Panc1 (cell line): ENCODE measurements around the gene SPTA1. TPM values are rescaled to one million over a fixed set of nuclear protein-coding genes. Genes with fewer than 3 reads are reported as not detected.

ENCODE experiments used
- ATAC-seq: fragments of 200-7000 bp; cut with Tn5 transposase; 2 replicates; pipeline ENCODE4 v1.9.1; 2020; ENCODE audit warnings: mild to moderate bottlenecking, moderate library complexity
- BruUV-seq: library from RNA; stranded (reverse); fragments of 400-500 nt; replicated peaks from 2 replicates; lab custom pipeline; 2021; lab: Mats Ljungman, UMichigan
- CTCF ChIA-PET: fragments of 300-600 bp; sonication (Branson Sonifier 250); formaldehyde crosslinking; loops from one replicate; lab custom pipeline; 2022; ENCODE audit warnings: antibody characterized with exemption; lab: Charles Lee
- POLR2A ChIA-PET: fragments of 300-600 bp; sonication (Branson Sonifier 250); formaldehyde crosslinking; loops from one replicate; lab custom pipeline; 2022; ENCODE audit warnings: antibody characterized with exemption; lab: Charles Lee
- DNase-seq: peaks from one replicate; pipeline ENCODE4 v3.0.0-alpha.2; 2010; ENCODE audit warnings: low read depth, low spot score
- H3K27ac ChIP-seq: 2 replicates; pipeline ENCODE4 v1.5.1; 2011; ENCODE audit warnings: mild to moderate bottlenecking, low read length, inconsistent platforms
- H3K27me3 ChIP-seq: fragments of 200-500 bp; sonication (Bioruptor generic); 2 replicates; pipeline ENCODE4 v1.6.0; 2014; ENCODE audit warnings: low read length, inconsistent platforms; ENCODE audit not compliant: control insufficient read depth, insufficient read depth
- H3K36me3 ChIP-seq: fragments of 200-500 bp; sonication (Bioruptor generic); 2 replicates; pipeline ENCODE4 v1.5.1; 2014; ENCODE audit warnings: inconsistent platforms, mild to moderate bottlenecking, low read length, moderate library complexity; ENCODE audit not compliant: control insufficient read depth, insufficient read depth
- H3K4me1 ChIP-seq: 2 replicates; pipeline ENCODE4 v1.5.1; 2011; ENCODE audit warnings: inconsistent platforms, mild to moderate bottlenecking, low read length, moderate library complexity; ENCODE audit not compliant: control insufficient read depth, insufficient read depth
- H3K4me3 ChIP-seq, 2 experiments: 2 replicates each; pipeline ENCODE4 v1.5.1; 2011 to 2012; ENCODE audit warnings: low read depth in 2 of 2, low read length in 2 of 2, mild to moderate bottlenecking in 2 of 2, inconsistent platforms in 1 of 2, moderate library complexity in 1 of 2
- H3K9me3 ChIP-seq: fragments of 200-500 bp; sonication (Bioruptor generic); 2 replicates; pipeline ENCODE4 v1.5.1; 2014; ENCODE audit warnings: low read depth, mild to moderate bottlenecking, inconsistent platforms, low read length, moderate library complexity; ENCODE audit not compliant: control insufficient read depth, insufficient read depth
- CTCF ChIP-seq: fragments of 450-650 bp; IDR thresholded peaks from 2 replicates; pipeline ENCODE4 v1.5.1; 2017; ENCODE audit warnings: mild to moderate bottlenecking
- POLR2AphosphoS5 ChIP-seq: IDR thresholded peaks from 2 replicates; pipeline ENCODE4 v1.6.1; 2012; ENCODE audit warnings: mild to moderate bottlenecking, low read depth, low read length, moderate library complexity
- REST ChIP-seq, 2 experiments: IDR thresholded peaks; 2 replicates each; pipeline ENCODE4 v1.6.1; 2011 to 2012; ENCODE audit warnings: low read depth in 2 of 2, control low read depth in 1 of 2, low read length in 1 of 2, mild to moderate bottlenecking in 1 of 2, moderate library complexity in 1 of 2; ENCODE audit not compliant: insufficient read depth in 1 of 2
- SIN3A ChIP-seq: IDR thresholded peaks from 2 replicates; pipeline ENCODE4 v1.6.1; 2012; ENCODE audit warnings: low read depth, mild to moderate bottlenecking, low read length, moderate library complexity, borderline replicate concordance; ENCODE audit not compliant: insufficient read depth
- TCF7L2 ChIP-seq: IDR thresholded peaks from 2 replicates; pipeline ENCODE4 v1.6.1; 2011; ENCODE audit warnings: mild to moderate bottlenecking, low read depth, low read length, inconsistent platforms
- in situ Hi-C: cut with HindIII; loops from 2 replicates; pipeline ENCODE4 v1.10.0; 2016; ENCODE audit warnings: low sequenced_read_pairs, low pct_unique_long_range_greater_than_20kb
- intact Hi-C: fragments of 100-400 bp; cut with micrococcal nuclease; formaldehyde crosslinking; loops from one replicate; pipeline ENCODE4 v1.10.0; 2022; ENCODE audit not compliant: unreplicated experiment
- total RNA-seq: library from RNA; stranded (reverse); gene quantifications from one replicate; pipeline ENCODE4 v1.2.1, GENCODE V29; 2021; ENCODE audit not compliant: unreplicated experiment

SPTA1 gene
- total RNA-seq, 1 experiment from 2014 or later: not detected

- H3K36me3 ChIP-seq: no peaks in the 10 kb centered on the region
- TF ChIP-seq REST (IDR thresholded peaks at IDR 0.05; ENCODE audit: insufficient read depth in 1 of 2, low read depth in 2 of 2, low read length in 1 of 2) (no peak), POLR2AphosphoS5 (no peak), CTCF (no peak)
- POLR2A ChIA-PET: no interaction called here
- no peaks in the 10 kb centered on the region; the same call in 1 of the 2 replicates for H3K27me3 ChIP-seq
- DNase-seq (no peak), ATAC-seq (no peak)
- CTCF ChIA-PET: no interaction called here
- intact Hi-C loops (no loop called here), in situ Hi-C loops (no loop called here)
- no peak overlapping the region for H3K4me3 ChIP-seq
- no peaks in the 10 kb centered on the region for H3K9me3 ChIP-seq
- no peak overlapping the region for H3K27ac ChIP-seq
- no peaks in the 10 kb centered on the region for H3K4me1 ChIP-seq
- no TSS peak for BruUV-seq
Observed at GRCh38 chr1:158654571-158654970, 31.9 kb downstream of the SPTA1 start.

- ATAC-seq: no peak
- Histone ChIP-seq H3K27me3 (no peaks in the 10 kb centered on the region; the same call in 1 of the 2 replicates), H3K36me3 (no peaks in the 10 kb centered on the region), H3K4me1 (no peaks in the 10 kb centered on the region), H3K4me3 (no peak overlapping the region), H3K9me3 (no peaks in the 10 kb centered on the region), H3K27ac (no peak overlapping the region)
- DNase-seq: no peak
- intact Hi-C loops (no loop called here), in situ Hi-C loops (no loop called here)
- ChIA-PET CTCF (no interaction called here), POLR2A (no interaction called here)
- TF ChIP-seq REST (IDR thresholded peaks at IDR 0.05; ENCODE audit: insufficient read depth in 1 of 2, low read depth in 2 of 2, low read length in 1 of 2) (no peak), POLR2AphosphoS5 (no peak), CTCF (no peak), SIN3A (no peak), TCF7L2 (no peak)
- no TSS peak for BruUV-seq
Observed at GRCh38 chr1:158654086-158654485, 32.4 kb downstream of the SPTA1 start.
